ENCODE measurements around the gene SEPTIN5. TPM values are rescaled to one million over a fixed set of nuclear protein-coding genes. Genes with fewer than 3 reads are reported as not detected.
"Not testable (repeated sequence)": the region's sequence is repeated elsewhere in the genome, so short reads cannot be mapped to it uniquely, and the experiment has no call there.

Gene SEPTIN5
- total RNA-seq, 1 experiment from 2014 or later: not detected

GRCh38 chr22:19723232-19723982, 9.1 kb downstream of the SEPTIN5 start, which contains the start of gene GP1BB:
Gene GP1BB, plus strand, starts transcription at chr22:19723539. Its CDS starts 31 bp downstream, at chr22:19723570.
- Histone ChIP-seq H4K20me1 (ENCODE audit: insufficient read depth, low read depth, low read length) (no peaks in the 10 kb centered on the region), H3K4me3 (ENCODE audit: low read length) (no peak within 1 kb of the TSS), H3K9me2 (replicated peaks; ENCODE audit: insufficient read depth, low read length) (no peaks in the 10 kb centered on the region), H3K4me2 (ENCODE audit: low read depth, low read length, poor library complexity, severe bottlenecking) (no peak within 1 kb of the TSS), H3K27me3 (ENCODE audit: low read length) (no peaks in the 10 kb centered on the region), H3K9me3 (ENCODE audit: low read length) (no peaks in the 10 kb centered on the region), H3K9ac (ENCODE audit: low read length) (no peak within 1 kb of the TSS), H2AFZ (ENCODE audit: low read length) (no peak within 1 kb of the TSS), H3K27ac (ENCODE audit: low read length) (no peak within 1 kb of the TSS), H3K4me1 (ENCODE audit: low read length) (no peaks in the 10 kb centered on the region), H3K79me2 (ENCODE audit: low read length) (no peaks in the 10 kb centered on the region), H3K36me3 (ENCODE audit: insufficient read depth, low read length) (no peaks in the 10 kb centered on the region)
- no peak for DNase-seq

GRCh38 chr22:19723983-19724827, 9.9 kb downstream of the SEPTIN5 start:
- Histone ChIP-seq H3K4me2 (ENCODE audit: low read depth, low read length, poor library complexity, severe bottlenecking) (no peak overlapping the region), H2AFZ (ENCODE audit: low read length) (no peak overlapping the region), H3K4me1 (ENCODE audit: low read length) (no peaks in the 10 kb centered on the region), H4K20me1 (ENCODE audit: insufficient read depth, low read depth, low read length) (no peaks in the 10 kb centered on the region), H3K36me3 (ENCODE audit: insufficient read depth, low read length) (no peaks in the 10 kb centered on the region), H3K4me3 (ENCODE audit: low read length) (no peak overlapping the region), H3K9me3 (ENCODE audit: low read length) (no peaks in the 10 kb centered on the region), H3K9me2 (replicated peaks; ENCODE audit: insufficient read depth, low read length) (no peaks in the 10 kb centered on the region), H3K79me2 (ENCODE audit: low read length) (no peaks in the 10 kb centered on the region), H3K27ac (ENCODE audit: low read length) (no peak overlapping the region), H3K27me3 (ENCODE audit: low read length) (no peaks in the 10 kb centered on the region), H3K9ac (ENCODE audit: low read length) (no peak overlapping the region)
- DNase-seq: no peak

- Histone ChIP-seq H3K9me2 (replicated peaks; ENCODE audit: insufficient read depth, low read length) (no peaks in the 10 kb centered on the region), H3K4me2 (ENCODE audit: low read depth, low read length, poor library complexity, severe bottlenecking) (no peak overlapping the region), H3K9ac (ENCODE audit: low read length) (no peak overlapping the region)
Observed at GRCh38 chr22:19724927-19725661, 10.8 kb downstream of the SEPTIN5 start.

GRCh38 chr22:19726064-19726788, 11.9 kb downstream of the SEPTIN5 start:
- not testable (repeated sequence) for H3K27ac ChIP-seq (ENCODE audit: low read length); H3K9ac ChIP-seq (ENCODE audit: low read length); H4K20me1 ChIP-seq (ENCODE audit: insufficient read depth, low read depth, low read length); H3K79me2 ChIP-seq (ENCODE audit: low read length); DNase-seq; H3K27me3 ChIP-seq (ENCODE audit: low read length); H3K4me1 ChIP-seq (ENCODE audit: low read length); H3K4me2 ChIP-seq (ENCODE audit: low read depth, low read length, poor library complexity, severe bottlenecking); H3K4me3 ChIP-seq (ENCODE audit: low read length); H3K9me3 ChIP-seq (ENCODE audit: low read length); H3K9me2 ChIP-seq (replicated peaks; ENCODE audit: insufficient read depth, low read length); H2AFZ ChIP-seq (ENCODE audit: low read length); H3K36me3 ChIP-seq (ENCODE audit: insufficient read depth, low read length)

More at GRCh38 chr22:19724927-19725661, 10.8 kb downstream of the SEPTIN5 start:
- Histone ChIP-seq H3K4me3 (ENCODE audit: low read length) (no peak overlapping the region), H2AFZ (ENCODE audit: low read length) (no peak overlapping the region), H3K9me3 (ENCODE audit: low read length) (no peaks in the 10 kb centered on the region), H4K20me1 (ENCODE audit: insufficient read depth, low read depth, low read length) (no peaks in the 10 kb centered on the region), H3K4me1 (ENCODE audit: low read length) (no peaks in the 10 kb centered on the region), H3K27me3 (ENCODE audit: low read length) (no peaks in the 10 kb centered on the region), H3K27ac (ENCODE audit: low read length) (no peak overlapping the region), H3K36me3 (ENCODE audit: insufficient read depth, low read length) (no peaks in the 10 kb centered on the region), H3K79me2 (ENCODE audit: low read length) (no peaks in the 10 kb centered on the region)
- DNase-seq: no peak

- no peak for DNase-seq
Observed at GRCh38 chr22:19727310-19728150, 13.2 kb downstream of the SEPTIN5 start.

GRCh38 chr22:19728271-19728670, 14.0 kb downstream of the SEPTIN5 start:
- Histone ChIP-seq H3K9me3 (ENCODE audit: low read length) (no peaks in the 10 kb centered on the region), H3K36me3 (ENCODE audit: insufficient read depth, low read length) (no peaks in the 10 kb centered on the region), H3K9me2 (replicated peaks; ENCODE audit: insufficient read depth, low read length) (no peaks in the 10 kb centered on the region), H3K4me3 (ENCODE audit: low read length) (no peak overlapping the region), H2AFZ (ENCODE audit: low read length) (no peak overlapping the region), H4K20me1 (ENCODE audit: insufficient read depth, low read depth, low read length) (no peaks in the 10 kb centered on the region), H3K4me1 (ENCODE audit: low read length) (peaks cover 5% of the 10 kb centered on the region; the same call in 1 of the 2 replicates), H3K27me3 (ENCODE audit: low read length) (no peaks in the 10 kb centered on the region), H3K9ac (ENCODE audit: low read length) (no peak overlapping the region), H3K4me2 (ENCODE audit: low read depth, low read length, poor library complexity, severe bottlenecking) (no peak overlapping the region), H3K79me2 (ENCODE audit: low read length) (no peaks in the 10 kb centered on the region), H3K27ac (ENCODE audit: low read length) (no peak overlapping the region)
- DNase-seq: no peak

More at GRCh38 chr22:19727310-19728150, 13.2 kb downstream of the SEPTIN5 start:
- H3K79me2 ChIP-seq (ENCODE audit: low read length): no peaks in the 10 kb centered on the region
- no peak overlapping the region for H3K27ac ChIP-seq (ENCODE audit: low read length)
- H3K9me3 ChIP-seq (ENCODE audit: low read length): no peaks in the 10 kb centered on the region
- no peak overlapping the region for H3K9ac ChIP-seq (ENCODE audit: low read length)
- peaks cover 5% of the 10 kb centered on the region; the same call in 1 of the 2 replicates for H3K4me1 ChIP-seq (ENCODE audit: low read length)
- no peaks in the 10 kb centered on the region for H3K27me3 ChIP-seq (ENCODE audit: low read length)
- no peak overlapping the region for H3K4me3 ChIP-seq (ENCODE audit: low read length)
- no peaks in the 10 kb centered on the region for H4K20me1 ChIP-seq (ENCODE audit: insufficient read depth, low read depth, low read length)
- H2AFZ ChIP-seq (ENCODE audit: low read length): no peak overlapping the region
- no peaks in the 10 kb centered on the region for H3K36me3 ChIP-seq (ENCODE audit: insufficient read depth, low read length)
- no peaks in the 10 kb centered on the region for H3K9me2 ChIP-seq (replicated peaks; ENCODE audit: insufficient read depth, low read length)
- H3K4me2 ChIP-seq (ENCODE audit: low read depth, low read length, poor library complexity, severe bottlenecking): no peak overlapping the region

- no peak overlapping the region for H2AFZ ChIP-seq (ENCODE audit: low read length)
- no peak for DNase-seq
- H3K27ac ChIP-seq (ENCODE audit: low read length): no peak overlapping the region
- no peaks in the 10 kb centered on the region for H3K9me3 ChIP-seq (ENCODE audit: low read length)
- H3K4me3 ChIP-seq (ENCODE audit: low read length): no peak overlapping the region
- H4K20me1 ChIP-seq (ENCODE audit: insufficient read depth, low read depth, low read length): no peaks in the 10 kb centered on the region
- H3K9me2 ChIP-seq (replicated peaks; ENCODE audit: insufficient read depth, low read length): no peaks in the 10 kb centered on the region
- peaks cover 5% of the 10 kb centered on the region; the same call in 1 of the 2 replicates for H3K4me1 ChIP-seq (ENCODE audit: low read length)
- H3K79me2 ChIP-seq (ENCODE audit: low read length): no peaks in the 10 kb centered on the region
- no peaks in the 10 kb centered on the region for H3K36me3 ChIP-seq (ENCODE audit: insufficient read depth, low read length)
- H3K4me2 ChIP-seq (ENCODE audit: low read depth, low read length, poor library complexity, severe bottlenecking): no peak overlapping the region
- no peak overlapping the region for H3K9ac ChIP-seq (ENCODE audit: low read length)
- no peaks in the 10 kb centered on the region for H3K27me3 ChIP-seq (ENCODE audit: low read length)
Observed at GRCh38 chr22:19728836-19729235, 14.5 kb downstream of the SEPTIN5 start.

All from Karpas-422 (cell line).